Immature natural killer cell (primary cell): ENCODE data around the gene PCOLCE2. TPM values are rescaled to one million over a fixed set of nuclear protein-coding genes. Genes with fewer than 3 reads are reported as not detected.

Experiments used
- DNase-seq, 3 donors: peaks; one replicate each; pipeline ENCODE4 v3.0.0; 2022; ENCODE audit warnings: mixed read lengths in 1 of 3
- H3K27ac Mint-ChIP-seq, 6 donors: one replicate each; pipeline ENCODE4 v1.8.0; 2020; ENCODE audit warnings: mixed read lengths in 6 of 6, mild to moderate bottlenecking in 5 of 6, inconsistent platforms in 4 of 6, moderate library complexity in 3 of 6
- H3K27me3 Mint-ChIP-seq, 3 donors: one replicate each; pipeline ENCODE4 v1.8.0; 2020 to 2021; ENCODE audit warnings: low read depth in 3 of 3, mild to moderate bottlenecking in 3 of 3, mixed read lengths in 3 of 3, moderate library complexity in 3 of 3, inconsistent platforms in 1 of 3
- H3K36me3 Mint-ChIP-seq, 3 donors: one replicate each; pipeline ENCODE4 v1.8.0; 2020; ENCODE audit warnings: mixed read lengths in 3 of 3, inconsistent platforms in 2 of 3, mild to moderate bottlenecking in 2 of 3
- H3K4me1 Mint-ChIP-seq, 2 donors: one replicate each; pipeline ENCODE4 v1.8.0; 2020; ENCODE audit warnings: inconsistent platforms in 2 of 2, mild to moderate bottlenecking in 2 of 2, mixed read lengths in 2 of 2, moderate library complexity in 1 of 2
- H3K4me3 Mint-ChIP-seq, 5 donors: one replicate each; pipeline ENCODE4 v1.8.0; 2020; ENCODE audit warnings: mild to moderate bottlenecking in 5 of 5, mixed read lengths in 5 of 5, inconsistent platforms in 3 of 5, moderate library complexity in 3 of 5
- H3K9me3 Mint-ChIP-seq, 6 donors: one replicate each; pipeline ENCODE4 v1.8.0; 2020; ENCODE audit warnings: mild to moderate bottlenecking in 6 of 6, mixed read lengths in 6 of 6, inconsistent platforms in 4 of 6, moderate library complexity in 3 of 6
- polyA plus RNA-seq, 3 donors: library from polyadenylated mRNA; unstranded; fragments of 300-500 nt; fragmentation: Illumina TruSeq; gene quantifications; one replicate each; pipeline ENCODE4 v1.2.3, GENCODE V29; 2021

PCOLCE2 gene
- polyA plus RNA-seq, 3 donors from 2014 or later, result not detected

DNA sequence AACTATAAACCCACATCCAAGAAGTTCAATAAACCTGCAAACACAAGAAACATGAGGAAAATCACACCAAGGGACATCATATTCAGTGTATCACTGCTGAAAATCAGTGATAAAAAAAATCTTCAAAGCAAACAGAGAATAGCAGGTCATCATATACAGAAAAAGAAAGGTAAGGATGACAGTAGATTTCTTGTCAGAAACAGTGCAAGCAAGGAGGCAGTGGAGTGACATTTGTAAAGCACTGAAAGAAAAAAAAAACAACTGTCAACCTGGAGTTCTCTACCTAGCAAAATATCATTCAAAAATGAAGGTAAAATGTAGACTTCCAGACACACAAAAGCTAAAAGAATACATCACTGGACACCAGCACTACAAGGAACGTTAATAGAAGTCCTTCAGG is 93.6 kb downstream of the PCOLCE2 start:
- Mint-ChIP-seq H3K9me3 (no peaks in the 10 kb centered on the region), H3K36me3 (no peaks in the 10 kb centered on the region), H3K27me3 (peaks cover 0 to 8% (median 0%) of the 10 kb centered on the region in 3 donors), H3K4me1 (no peaks in the 10 kb centered on the region), H3K4me3 (no peak overlapping the region), H3K27ac (no peak overlapping the region)
- no peak for DNase-seq

DNA sequence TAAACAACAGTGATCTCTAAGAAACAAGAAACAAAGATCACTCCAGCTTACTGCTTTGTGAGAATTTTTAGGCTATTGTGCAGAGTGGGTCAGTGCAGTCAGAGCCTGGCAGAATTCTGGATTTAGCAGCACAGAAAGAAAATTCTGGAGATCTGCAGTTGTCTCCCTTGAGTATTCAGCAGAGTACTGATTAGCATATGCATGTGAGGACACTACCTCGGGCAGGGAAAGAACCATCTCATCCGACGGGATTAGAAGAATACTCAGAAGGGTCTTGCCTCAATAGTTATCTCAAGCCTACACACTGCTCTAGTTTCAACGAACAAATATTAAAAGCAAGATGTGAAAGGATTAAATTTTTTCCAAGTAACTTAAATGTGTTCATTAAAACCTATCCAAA is 94.4 kb downstream of the PCOLCE2 start:
- Mint-ChIP-seq H3K9me3 (peaks cover 0 to 2% (median 0%) of the 10 kb centered on the region in 6 donors), H3K4me1 (no peaks in the 10 kb centered on the region), H3K36me3 (no peaks in the 10 kb centered on the region), H3K27ac (no peak overlapping the region), H3K27me3 (peaks cover 1 to 8% (median 2%) of the 10 kb centered on the region in 3 donors), H3K4me3 (no peak overlapping the region)
- DNase-seq, result no peak

DNA sequence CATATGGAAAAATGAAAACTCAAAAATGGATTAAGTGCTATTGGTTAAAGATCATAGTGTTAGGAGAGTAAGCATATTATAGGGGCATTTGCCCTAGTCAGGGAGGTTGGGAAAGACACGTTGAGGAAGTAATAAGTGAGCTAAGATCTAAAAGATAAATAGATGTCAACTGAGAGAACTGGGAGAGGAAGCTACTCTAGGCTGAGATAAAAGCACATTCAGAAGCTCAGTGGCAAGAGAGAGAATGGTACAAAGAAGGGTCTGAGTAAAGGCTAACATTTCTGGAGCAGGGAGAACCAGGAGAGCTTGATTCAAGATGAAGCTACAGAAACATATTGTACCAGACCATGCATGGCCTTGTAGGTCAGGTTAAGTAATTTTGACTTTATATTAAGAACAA is 101.2 kb downstream of the PCOLCE2 start:
- Mint-ChIP-seq H3K27me3 (peaks cover 2 to 3% (median 3%) of the 10 kb centered on the region in 3 donors), H3K4me3 (no peak overlapping the region), H3K36me3 (no peaks in the 10 kb centered on the region), H3K27ac (no peak overlapping the region), H3K9me3 (peaks cover 0 to 2% (median 0%) of the 10 kb centered on the region in 6 donors), H3K4me1 (no peaks in the 10 kb centered on the region)
- no peak for DNase-seq

DNA sequence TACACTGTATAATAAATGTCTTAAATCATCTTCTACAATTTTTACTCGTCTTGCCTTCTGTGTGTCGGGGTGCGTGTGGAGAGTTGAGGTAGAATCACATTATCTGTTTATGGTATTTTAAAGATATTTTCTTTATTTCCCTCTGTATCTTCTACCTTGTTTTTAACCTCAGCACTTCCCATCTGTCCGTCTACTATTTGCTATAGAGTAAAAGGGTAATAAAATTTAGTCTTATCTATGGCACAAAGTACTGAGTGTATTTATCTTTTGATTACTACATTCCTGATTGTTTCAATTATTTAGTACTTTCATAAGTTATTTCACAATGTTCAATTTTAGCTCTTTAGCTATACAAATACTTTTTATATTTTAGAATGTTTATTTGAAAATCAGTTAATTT is 102.9 kb downstream of the PCOLCE2 start:
- H3K27ac Mint-ChIP-seq, result no peak overlapping the region
- no peaks in the 10 kb centered on the region for H3K36me3 Mint-ChIP-seq
- no peaks in the 10 kb centered on the region for H3K4me1 Mint-ChIP-seq
- no peak overlapping the region for H3K4me3 Mint-ChIP-seq
- H3K27me3 Mint-ChIP-seq, result peaks cover 2 to 7% (median 3%) of the 10 kb centered on the region in 3 donors
- H3K9me3 Mint-ChIP-seq, result peaks cover 0 to 2% (median 0%) of the 10 kb centered on the region in 6 donors
- DNase-seq, result no peak

DNA sequence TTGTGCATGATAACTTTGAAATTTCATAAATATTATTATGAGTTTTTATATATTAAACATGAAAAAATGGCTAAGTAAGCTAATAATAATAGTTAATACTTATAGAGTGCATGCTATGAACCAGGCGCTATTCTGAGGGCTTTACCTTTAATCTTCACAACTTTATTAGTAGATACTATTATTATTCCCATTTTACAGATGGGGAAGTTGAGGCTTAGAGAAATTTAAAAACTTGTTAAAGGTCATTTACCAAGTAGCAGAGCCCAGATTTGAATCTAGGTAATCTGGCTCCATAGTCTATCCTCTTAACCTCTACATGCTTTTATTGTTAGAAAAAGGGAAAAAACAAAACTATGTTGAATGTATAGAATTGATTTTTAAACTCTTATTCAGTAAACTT is 104.7 kb downstream of the PCOLCE2 start:
- H3K9me3 Mint-ChIP-seq, result no peaks in the 10 kb centered on the region
- H3K4me1 Mint-ChIP-seq, result no peaks in the 10 kb centered on the region
- H3K4me3 Mint-ChIP-seq, result no peak overlapping the region
- DNase-seq, result no peak
- no peak overlapping the region for H3K27ac Mint-ChIP-seq
- no peaks in the 10 kb centered on the region for H3K36me3 Mint-ChIP-seq
- H3K27me3 Mint-ChIP-seq, result peaks cover 0 to 6% (median 3%) of the 10 kb centered on the region in 3 donors

DNA sequence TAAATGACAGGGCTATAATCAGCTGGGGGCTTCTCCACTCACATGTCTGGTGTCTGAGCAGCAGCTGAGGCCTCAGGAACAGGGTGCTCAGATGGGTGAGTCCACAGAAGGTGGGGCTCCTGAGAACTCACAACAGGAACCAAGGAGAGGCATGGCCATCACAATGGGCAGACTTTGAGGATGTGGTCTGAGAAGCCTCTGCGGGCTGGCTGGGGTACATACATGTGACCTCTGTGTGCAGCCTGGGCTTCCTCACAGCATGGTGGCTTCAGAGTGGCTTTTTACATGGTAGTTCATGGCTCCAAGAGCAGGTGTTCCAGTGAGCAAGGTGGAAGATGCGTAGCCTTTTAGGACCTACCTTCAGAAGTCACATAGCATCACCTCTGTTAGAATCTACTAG is 106.3 kb downstream of the PCOLCE2 start:
- Mint-ChIP-seq H3K4me1 (no peaks in the 10 kb centered on the region), H3K27ac (no peak overlapping the region), H3K36me3 (no peaks in the 10 kb centered on the region), H3K9me3 (no peaks in the 10 kb centered on the region), H3K4me3 (no peak overlapping the region), H3K27me3 (peaks cover 0 to 5% (median 0%) of the 10 kb centered on the region in 3 donors)
- no peak for DNase-seq

DNA sequence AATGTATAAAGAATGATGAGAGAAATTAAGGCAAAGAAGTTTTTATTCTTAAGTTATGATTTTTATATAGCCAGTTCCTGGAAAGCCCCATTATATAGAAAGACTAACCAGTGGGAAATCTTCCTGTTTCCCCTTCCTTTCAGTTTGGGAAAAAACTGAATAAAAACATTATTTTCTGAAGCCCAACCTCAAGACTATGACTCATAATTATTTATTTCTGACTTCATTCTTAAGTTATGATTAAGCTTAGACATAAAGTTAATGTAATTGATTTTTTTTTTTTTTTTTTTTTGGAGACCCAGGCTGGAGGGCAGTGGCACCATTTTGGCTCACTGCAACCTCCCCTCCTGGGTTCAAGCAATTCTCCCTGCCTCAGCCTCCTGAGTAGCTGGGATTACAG is 109.3 kb downstream of the PCOLCE2 start:
- DNase-seq, result no peak
- no peak overlapping the region for H3K4me3 Mint-ChIP-seq
- H3K9me3 Mint-ChIP-seq, result no peaks in the 10 kb centered on the region
- H3K36me3 Mint-ChIP-seq, result no peaks in the 10 kb centered on the region
- H3K4me1 Mint-ChIP-seq, result no peaks in the 10 kb centered on the region
- H3K27ac Mint-ChIP-seq, result no peak overlapping the region
- peaks cover 0 to 4% (median 0%) of the 10 kb centered on the region in 3 donors for H3K27me3 Mint-ChIP-seq

DNA sequence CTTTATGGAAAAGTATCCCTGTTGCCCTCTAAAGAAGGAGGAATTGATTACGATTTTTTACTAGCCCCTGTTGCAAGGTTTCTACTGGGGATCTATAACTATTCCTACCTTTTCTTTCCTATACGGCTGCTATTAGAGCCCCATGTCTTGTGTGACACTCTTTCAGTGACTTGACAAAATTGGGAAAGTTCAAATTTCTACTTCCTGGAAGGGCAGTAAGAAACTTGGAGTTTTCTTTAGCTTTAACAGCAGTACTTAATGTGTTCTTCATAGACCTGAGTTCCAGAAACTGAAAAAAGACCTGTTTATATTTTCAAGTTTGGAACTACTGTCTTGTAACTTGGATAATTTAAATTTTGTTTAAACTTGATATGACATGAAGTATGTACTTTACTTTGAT is 110.3 kb downstream of the PCOLCE2 start:
- H3K4me1 Mint-ChIP-seq, result no peaks in the 10 kb centered on the region

DNA sequence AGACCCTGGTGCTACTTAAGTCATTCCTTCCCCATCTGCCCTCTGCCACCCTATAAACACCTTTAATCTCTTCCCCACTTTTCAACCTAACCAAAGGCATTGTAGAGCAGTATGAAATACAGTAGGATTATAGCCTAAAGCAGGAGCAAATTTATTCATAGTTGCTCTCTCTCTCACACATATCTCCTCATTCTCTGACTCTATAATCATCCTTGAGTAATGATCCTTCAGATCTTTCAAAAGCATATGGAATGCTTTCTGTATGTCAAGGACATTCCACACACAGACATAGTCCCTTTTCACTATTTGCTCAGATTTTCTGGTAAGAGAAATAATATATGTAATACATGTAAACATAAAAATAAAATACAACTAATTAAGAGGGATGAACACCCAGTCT is 111.0 kb downstream of the PCOLCE2 start:
- Mint-ChIP-seq H3K27me3 (peaks cover 0 to 6% (median 0%) of the 10 kb centered on the region in 3 donors), H3K4me1 (no peaks in the 10 kb centered on the region), H3K4me3 (no peak overlapping the region), H3K27ac (no peak overlapping the region), H3K36me3 (peaks cover 0 to 5% (median under 1%) of the 10 kb centered on the region in 3 donors), H3K9me3 (no peaks in the 10 kb centered on the region)
- DNase-seq, result no peak

More for the DNA sequence above, 110.3 kb downstream of the PCOLCE2 start:
- Mint-ChIP-seq H3K4me3 (no peak overlapping the region), H3K9me3 (no peaks in the 10 kb centered on the region), H3K27ac (no peak overlapping the region), H3K27me3 (peaks cover 0 to 4% (median 0%) of the 10 kb centered on the region in 3 donors), H3K36me3 (no peaks in the 10 kb centered on the region)
- DNase-seq, result no peak

DNA sequence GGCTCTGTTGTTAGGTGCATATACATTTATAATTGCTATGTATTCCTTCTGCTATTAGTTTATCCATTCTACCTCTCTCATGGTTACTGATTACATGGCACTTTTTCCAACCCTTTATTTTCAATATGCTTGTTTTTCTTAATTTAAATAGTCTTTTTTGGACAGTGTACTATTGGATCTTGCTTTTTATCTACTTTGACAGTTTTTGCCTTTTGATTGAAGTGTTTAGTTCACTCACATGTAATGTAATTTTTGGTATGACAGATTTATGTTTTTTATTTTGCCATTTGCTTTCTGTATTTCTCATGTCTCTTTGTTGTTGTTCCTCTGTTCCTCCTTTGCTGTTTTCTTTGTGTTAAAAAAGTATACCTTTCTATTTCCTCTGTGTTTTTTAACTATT is 120.5 kb downstream of the PCOLCE2 start:
- Mint-ChIP-seq H3K27me3 (peaks cover 2 to 7% (median 5%) of the 10 kb centered on the region in 3 donors), H3K27ac (no peak overlapping the region), H3K9me3 (peaks cover 4 to 21% (median 9%) of the 10 kb centered on the region in 6 donors), H3K4me1 (no peaks in the 10 kb centered on the region), H3K36me3 (peaks cover 3 to 7% (median 4%) of the 10 kb centered on the region in 3 donors), H3K4me3 (no peak overlapping the region)
- DNase-seq, result no peak

Other genes starting within 250 kb of the PCOLCE2 start
- gene TRPC1, start 165.0 kb downstream of the PCOLCE2 start, polyA plus RNA-seq, result not detected
- gene PAQR9, start 74.6 kb upstream of the PCOLCE2 start, polyA plus RNA-seq, result not detected
- 100 to 1,000 TPM in 1 of 3 donors, 10 to 100 TPM in 2; 82.7 to 120 (median 86.0) TPM for gene U2SURP, start 112.5 kb upstream of the PCOLCE2 start, polyA plus RNA-seq
- 100 to 1,000 TPM; 105 to 117 (median 116) TPM for gene CHST2, start 230.7 kb upstream of the PCOLCE2 start, polyA plus RNA-seq